Measurements from ENCODE around the gene CCDC185.
"Not testable (repeated sequence)": the region's sequence is repeated elsewhere in the genome, so short reads cannot be mapped to it uniquely, and the experiment has no call there.

The CCDC185 gene

GRCh38 chr1:223399393-223399792 lies 6.2 kb downstream of the CCDC185 start:
- DNase-seq: not testable (repeated sequence)

GRCh38 chr1:223401873-223402789 lies 8.9 kb downstream of the CCDC185 start:
- DNase-seq: no peak

- DNase-seq: no peak
Observed at GRCh38 chr1:223402790-223403142, 9.6 kb downstream of the CCDC185 start.

GRCh38 chr1:223403184-223403815 lies 10.1 kb downstream of the CCDC185 start:
- no peak for DNase-seq

DNA sequence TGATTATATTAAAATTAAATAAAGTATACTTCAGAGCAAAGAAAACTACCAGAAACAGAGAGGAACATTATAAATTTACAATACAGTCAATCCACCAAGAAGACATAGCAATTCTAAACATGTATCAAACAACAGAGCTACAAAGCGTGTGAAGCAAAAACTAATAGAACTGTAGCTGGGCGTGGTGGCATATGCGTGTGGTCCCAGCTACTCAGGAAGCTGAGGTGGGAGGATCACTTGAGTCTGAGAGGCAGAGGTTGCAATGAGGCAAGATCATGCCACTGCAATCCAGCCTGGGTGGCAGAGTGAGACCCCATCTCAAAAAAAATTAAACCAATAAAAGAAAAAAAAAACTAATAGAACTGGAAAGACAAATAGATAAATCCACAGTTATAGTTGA lies 12.3 kb downstream of the CCDC185 start:
- no peak for DNase-seq

DNA sequence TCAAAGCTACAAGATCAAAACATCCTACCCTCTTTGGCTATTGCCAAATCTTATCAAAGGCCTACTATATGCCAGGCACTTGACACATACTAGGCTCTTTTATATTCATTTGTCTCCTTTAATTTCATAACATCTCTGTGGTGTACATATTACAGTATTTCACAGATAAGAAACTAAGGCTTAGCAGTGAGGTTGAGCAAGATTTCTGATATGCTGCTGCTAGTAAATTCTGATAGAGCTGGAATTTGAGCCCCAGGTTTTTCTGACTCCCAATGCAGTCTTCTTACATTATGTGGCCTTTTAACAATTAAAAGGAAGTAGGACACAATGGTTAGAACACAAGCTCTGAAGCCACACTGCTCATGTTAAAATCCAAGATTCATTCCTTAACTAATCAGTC lies 16.8 kb downstream of the CCDC185 start:
- DNase-seq: no peak

GRCh38 chr1:223411309-223411708 lies 18.1 kb downstream of the CCDC185 start:
- DNase-seq: no peak

- DNase-seq: no peak
Observed at GRCh38 chr1:223411710-223412109, 18.5 kb downstream of the CCDC185 start.

DNA sequence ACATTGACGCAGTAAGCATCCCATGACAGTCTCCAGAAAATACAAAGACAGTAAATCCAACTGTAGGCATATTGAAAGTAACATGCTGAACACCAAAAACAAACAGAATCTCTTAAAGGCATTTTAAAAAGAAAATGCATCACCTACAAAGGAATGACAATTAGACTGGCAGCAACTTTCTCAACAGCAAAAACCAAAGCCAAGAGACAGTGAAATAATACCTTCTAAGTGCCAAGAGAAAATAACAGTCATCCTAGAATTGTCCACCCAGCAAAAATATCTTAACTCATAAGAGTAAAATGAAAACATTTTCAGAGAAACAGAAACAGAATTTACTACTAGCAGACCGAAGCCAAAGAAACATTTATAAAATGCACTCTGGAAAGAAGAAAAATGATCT lies 20.0 kb downstream of the CCDC185 start:
- no peak for DNase-seq

DNA sequence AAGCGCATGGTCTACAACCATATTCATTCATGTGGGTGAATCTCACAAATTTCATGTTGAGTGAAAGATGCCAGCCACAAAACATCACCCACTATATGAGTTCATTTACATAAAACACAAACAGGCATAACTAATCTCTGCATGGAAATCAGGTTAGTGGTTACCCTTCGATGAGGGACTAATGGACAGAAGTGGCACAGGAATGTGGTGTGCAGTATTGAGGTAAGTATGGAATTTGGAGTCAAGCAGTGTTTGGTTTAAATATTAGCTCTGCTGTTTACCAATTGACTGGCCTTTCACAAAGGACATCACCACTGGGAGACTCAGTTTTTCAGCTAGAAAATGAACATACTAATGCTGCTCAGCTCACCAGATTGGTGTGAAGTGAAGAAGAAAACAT lies 24.2 kb downstream of the CCDC185 start:
- DNase-seq: no peak

DNA sequence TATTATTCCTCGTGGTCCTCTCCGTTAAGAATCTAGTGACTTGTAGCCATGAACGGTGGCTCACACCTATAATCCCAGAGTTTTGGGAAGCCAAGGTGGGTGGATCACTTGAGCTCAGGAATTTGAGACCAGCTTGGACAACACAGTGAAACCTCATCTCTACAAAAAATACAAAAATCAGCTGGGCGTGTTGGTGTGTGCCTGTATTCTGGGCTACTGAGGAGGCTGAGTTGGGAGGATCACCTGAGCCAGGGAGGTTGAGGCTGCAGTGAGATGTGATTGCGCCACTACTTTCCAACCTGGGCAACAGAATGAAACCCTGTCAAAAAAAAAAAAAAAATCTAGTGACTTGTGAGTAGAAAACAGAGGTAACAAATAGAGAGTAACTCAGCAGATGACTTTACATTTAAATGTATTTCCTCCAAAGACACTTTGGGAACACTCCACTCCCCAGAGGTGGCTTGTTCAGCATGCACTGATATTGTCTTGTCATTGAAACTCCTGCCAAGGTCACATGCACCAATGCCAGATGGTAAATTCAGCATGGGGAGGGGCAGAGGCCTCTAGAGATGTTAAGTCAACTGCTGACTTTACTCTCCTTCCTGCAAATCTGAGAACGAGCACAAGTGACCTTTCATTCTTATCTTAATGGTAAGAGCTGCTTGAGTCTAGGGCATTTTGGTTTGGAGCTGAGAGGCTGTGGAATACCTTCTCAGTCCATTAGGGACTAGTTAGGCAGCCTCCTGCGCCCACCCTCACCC lies 24.9 kb downstream of the CCDC185 start:
- DNase-seq: no peak

GRCh38 chr1:223419115-223419514 lies 25.9 kb downstream of the CCDC185 start:
- no peak for DNase-seq

DNA sequence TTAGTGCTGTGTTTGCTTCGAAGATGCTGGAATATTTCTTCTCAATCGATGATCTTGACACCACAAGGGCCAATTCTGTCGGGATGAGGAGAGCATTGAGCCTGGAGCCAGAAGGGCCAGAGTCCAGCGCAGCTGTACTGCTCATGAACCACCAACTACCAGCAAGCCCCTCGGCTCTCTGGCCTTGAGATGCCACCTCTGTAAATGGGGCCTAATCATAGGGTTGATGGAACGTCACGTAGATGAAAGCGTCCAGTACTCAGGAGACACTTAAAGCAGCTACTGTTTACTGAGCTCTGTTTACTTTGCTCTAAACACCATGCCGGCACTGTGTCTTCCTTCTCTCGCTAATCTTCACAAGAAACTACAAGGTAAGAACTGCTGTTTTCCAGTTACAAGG lies 26.3 kb downstream of the CCDC185 start:
- DNase-seq: no peak

DNA sequence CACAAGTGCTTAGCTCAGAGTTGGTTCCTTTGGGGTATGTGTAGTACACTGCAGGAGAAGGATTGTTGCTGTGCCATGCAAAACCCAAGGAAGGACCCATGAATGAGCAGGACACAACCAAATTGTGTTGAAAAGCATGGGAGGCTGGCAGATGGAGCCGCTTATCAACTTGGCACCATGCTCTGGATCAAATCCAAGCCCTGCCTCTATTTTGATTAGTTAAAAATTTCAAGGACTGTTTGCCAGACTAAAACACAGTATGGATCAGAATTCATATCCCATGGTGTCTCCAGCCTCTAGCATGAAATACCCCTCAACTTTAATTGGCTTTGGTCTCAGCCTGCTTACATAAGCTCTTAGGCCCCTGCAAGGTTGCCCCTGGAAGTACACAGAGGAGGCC lies 27.8 kb downstream of the CCDC185 start:
- no peak for DNase-seq

- no peak for DNase-seq
Observed at GRCh38 chr1:223421676-223422075, 28.5 kb downstream of the CCDC185 start.

DNA sequence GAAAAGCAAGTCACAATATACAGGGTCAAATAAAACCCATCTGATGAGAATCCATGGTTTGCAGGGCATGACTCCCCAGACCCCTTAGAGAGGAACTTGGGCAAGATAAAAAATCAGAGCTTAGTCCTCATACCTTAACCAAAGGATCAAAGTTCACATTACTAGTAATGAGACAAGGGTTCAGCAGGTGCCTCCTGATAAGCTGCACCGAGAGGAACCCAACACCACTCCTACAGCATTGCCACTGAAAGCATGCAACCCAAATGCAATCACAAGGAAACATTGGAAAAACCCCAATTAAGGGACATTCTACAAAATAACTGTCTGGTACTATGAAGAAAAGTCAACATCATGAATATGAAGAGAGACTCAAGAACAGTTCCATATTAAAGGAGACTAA lies 29.7 kb downstream of the CCDC185 start:
- DNase-seq: no peak

DNA sequence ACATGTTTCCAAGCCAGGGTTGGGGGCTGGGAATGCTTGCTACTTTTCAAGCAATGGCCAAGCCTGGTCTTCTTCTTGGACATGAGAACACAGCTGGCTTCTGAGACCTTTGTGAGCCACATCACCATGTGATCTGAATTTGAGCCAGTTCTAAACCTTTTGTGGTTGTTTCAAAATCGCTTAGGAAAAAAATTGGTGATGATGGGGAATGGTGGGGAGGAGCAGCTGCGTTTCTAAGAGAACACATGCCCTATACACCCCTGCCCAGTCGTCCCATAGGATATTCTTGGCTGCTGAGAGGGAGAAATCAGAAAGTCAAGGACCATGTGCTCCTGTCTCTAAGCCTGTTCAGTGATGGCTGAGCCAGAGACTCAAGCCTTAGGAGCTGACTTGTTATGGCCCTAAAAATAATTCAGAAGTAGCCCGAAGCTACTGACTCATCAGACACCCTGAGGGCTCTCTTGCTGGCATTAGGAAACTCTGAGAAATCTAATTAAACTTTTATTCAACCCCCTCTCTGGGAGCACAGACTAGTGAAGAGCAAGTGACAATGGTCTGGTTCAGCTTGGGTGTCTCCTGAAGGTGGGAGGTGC lies 30.5 kb downstream of the CCDC185 start:
- DNase-seq: no peak

- DNase-seq: no peak
Observed at GRCh38 chr1:223425550-223425949, 32.3 kb downstream of the CCDC185 start.

- no peak for DNase-seq
Observed at GRCh38 chr1:223426936-223427335, 33.7 kb downstream of the CCDC185 start.

DNA sequence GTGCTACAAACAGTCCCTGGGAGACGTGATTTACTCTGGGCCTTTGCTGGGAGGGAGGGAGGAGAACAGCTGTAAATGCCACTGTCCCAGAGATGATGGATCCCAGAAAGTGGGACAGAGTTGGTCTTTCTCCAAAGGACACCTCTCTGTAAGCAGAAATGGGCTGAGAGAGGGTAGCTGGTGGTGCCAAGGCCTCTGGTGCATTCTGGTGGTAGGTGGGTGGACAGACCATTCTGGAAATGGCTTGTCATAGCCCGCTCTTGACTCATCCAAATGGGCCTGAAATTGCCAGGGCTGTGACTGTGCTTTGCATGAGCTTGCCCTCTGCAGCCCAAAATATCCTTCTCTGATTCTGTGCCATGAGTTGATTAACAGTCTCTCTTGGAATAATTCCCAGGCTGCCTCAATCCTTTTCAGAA lies 36.1 kb downstream of the CCDC185 start:
- no peak for DNase-seq

- DNase-seq: no peak
Observed at GRCh38 chr1:223429821-223430220, 36.6 kb downstream of the CCDC185 start.

DNA sequence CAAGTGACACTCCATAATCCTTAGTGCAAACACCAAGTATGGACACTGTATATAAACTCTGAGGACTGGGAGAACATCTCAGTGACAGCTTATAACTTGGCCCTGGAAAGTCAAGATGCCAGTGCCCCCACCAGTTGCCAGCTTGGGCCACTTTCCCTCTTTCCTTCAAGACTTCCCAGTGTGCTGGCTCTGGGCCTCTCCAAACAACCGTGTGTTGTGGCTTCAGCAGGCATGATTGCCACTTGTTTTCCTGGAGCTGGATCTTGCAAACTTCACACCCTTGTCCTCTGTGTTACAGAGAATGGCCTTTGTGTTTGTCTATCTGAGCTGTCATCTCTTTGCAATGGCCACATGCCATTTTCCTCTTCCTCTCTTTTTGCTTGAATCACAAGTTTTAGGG lies 37.0 kb downstream of the CCDC185 start:
- no peak for DNase-seq

DNA sequence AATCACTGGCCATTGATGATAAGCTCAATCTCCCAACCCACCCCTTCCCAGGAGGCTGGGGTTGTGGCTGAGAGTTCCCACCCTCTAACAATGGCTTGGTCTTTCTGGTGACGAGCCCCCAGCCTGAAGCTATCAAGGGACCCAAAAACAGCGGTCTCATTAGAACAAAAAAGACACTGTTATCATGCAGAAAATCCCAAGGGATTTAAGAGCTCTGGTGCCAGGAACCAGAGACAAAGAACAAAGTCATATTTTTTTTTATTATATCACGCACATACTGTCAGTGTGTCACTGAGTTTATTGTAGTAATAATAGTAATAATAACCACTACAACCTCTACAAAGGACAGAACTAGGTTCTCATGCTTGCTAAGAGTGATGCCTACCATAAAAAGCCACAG lies 43.9 kb downstream of the CCDC185 start:
- DNase-seq: no peak
